Prostate gland (tissue), 2 donors: ENCODE data around the gene GALNT3.

Experiments
- POLR2A ChIP-seq: fragments of 450-650 bp; IDR thresholded peaks from one replicate; pipeline ENCODE4 v1.6.1; 2016; ENCODE audit warnings: antibody characterized with exemption, mild to moderate bottlenecking
- TF ChIP-seq, protein P1 (sequence below), 4 experiments: fragments of 200-600 bp in 2 of 4; fragments of 450-650 bp in 2 of 4; sonication (generic) in 2 of 4; IDR thresholded peaks; 1 replicate in 3 of 4; 2 replicates in 1 of 4; pipeline ENCODE4 v1.5.1; 2016 to 2019; ENCODE audit warnings: antibody characterized with exemption in 4 of 4, mild to moderate bottlenecking in 2 of 4, moderate library complexity in 2 of 4

DNA sequence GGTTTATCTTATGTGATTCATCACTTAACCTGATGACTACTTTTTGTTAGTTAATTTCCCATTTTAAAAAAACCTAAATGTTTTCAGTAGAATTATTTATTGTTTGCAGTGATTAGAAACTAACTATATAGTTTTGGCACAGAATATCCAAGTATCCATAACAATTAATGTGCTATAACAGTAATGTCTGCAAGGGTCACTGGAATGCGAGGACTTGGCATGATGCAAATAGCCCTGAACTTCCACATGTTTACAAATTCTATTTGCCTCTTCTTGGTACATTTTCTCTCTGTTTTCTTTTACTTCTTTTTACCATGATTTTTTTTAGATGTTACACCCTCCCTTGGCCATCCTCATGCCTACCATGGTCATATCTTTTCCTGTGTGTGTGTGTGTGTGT, 49.3 kb upstream of the GALNT3 start:
- TF ChIP-seq POLR2A, result no peak
- TF ChIP-seq, protein P1, sequence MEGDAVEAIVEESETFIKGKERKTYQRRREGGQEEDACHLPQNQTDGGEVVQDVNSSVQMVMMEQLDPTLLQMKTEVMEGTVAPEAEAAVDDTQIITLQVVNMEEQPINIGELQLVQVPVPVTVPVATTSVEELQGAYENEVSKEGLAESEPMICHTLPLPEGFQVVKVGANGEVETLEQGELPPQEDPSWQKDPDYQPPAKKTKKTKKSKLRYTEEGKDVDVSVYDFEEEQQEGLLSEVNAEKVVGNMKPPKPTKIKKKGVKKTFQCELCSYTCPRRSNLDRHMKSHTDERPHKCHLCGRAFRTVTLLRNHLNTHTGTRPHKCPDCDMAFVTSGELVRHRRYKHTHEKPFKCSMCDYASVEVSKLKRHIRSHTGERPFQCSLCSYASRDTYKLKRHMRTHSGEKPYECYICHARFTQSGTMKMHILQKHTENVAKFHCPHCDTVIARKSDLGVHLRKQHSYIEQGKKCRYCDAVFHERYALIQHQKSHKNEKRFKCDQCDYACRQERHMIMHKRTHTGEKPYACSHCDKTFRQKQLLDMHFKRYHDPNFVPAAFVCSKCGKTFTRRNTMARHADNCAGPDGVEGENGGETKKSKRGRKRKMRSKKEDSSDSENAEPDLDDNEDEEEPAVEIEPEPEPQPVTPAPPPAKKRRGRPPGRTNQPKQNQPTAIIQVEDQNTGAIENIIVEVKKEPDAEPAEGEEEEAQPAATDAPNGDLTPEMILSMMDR (IDR thresholded peaks at IDR 0.05), result no peak
